B cell (primary cell): ENCODE results near the gene PDZD7. TPM values are rescaled to one million over a fixed set of nuclear protein-coding genes. Genes with fewer than 3 reads are reported as not detected.

Source experiments
- ATAC-seq: fragments of 200-7000 bp; cut with Tn5 transposase; one replicate; pipeline ENCODE4 v1.10.0; 2021; ENCODE audit warnings: low read depth, mild to moderate bottlenecking, moderate number of reproducible peaks, moderate library complexity
- CTCF ChIA-PET: fragments of 350-600 bp; sonication (Branson Sonifier 250); formaldehyde crosslinking; loops from one replicate; lab custom pipeline; 2021; ENCODE audit warnings: antibody characterized with exemption, inconsistent platforms; lab: Charles Lee
- POLR2A ChIA-PET: fragments of 350-600 bp; sonication (Branson Sonifier 250); formaldehyde crosslinking; loops from one replicate; lab custom pipeline; 2021; ENCODE audit warnings: antibody characterized with exemption; lab: Charles Lee
- DNase-seq: peaks from one replicate; pipeline ENCODE4 v3.0.0; 2013
- H2AFZ ChIP-seq: 2 replicates; pipeline ENCODE4 v1.6.1; 2012; ENCODE audit warnings: mild to moderate bottlenecking, low read depth, low read length; ENCODE audit not compliant: insufficient read depth, poor library complexity, severe bottlenecking
- H3K27ac ChIP-seq, 2 donors: 1 replicate in 1 of 2; 2 replicates in 1 of 2; pipeline ENCODE4 v1.5.1; 2012 to 2013; ENCODE audit warnings: low read length in 2 of 2, mild to moderate bottlenecking in 2 of 2, moderate library complexity in 1 of 2
- H3K27me3 ChIP-seq, 4 experiments: fragments of 200-600 bp in 1 of 4; sonication (generic) in 1 of 4; replicated peaks in 1 of 4; 1 replicate in 2 of 4; 2 replicates in 2 of 4; pipeline versions ENCODE4 v1.6.1 to v1.7.0; 2013 to 2016; ENCODE audit warnings: low read length in 3 of 4, mild to moderate bottlenecking in 2 of 4, mixed read lengths in 1 of 4, moderate library complexity in 1 of 4; ENCODE audit not compliant: insufficient read depth in 4 of 4, control insufficient read depth in 3 of 4; ENCODE audit errors: control extremely low read depth in 1 of 4
- H3K36me3 ChIP-seq, 2 experiments: replicated peaks in 1 of 2; 1 replicate in 1 of 2; 2 replicates in 1 of 2; pipeline versions ENCODE4 v1.6.1 to v1.7.1; 2013; ENCODE audit warnings: low read length in 1 of 2; ENCODE audit not compliant: insufficient read depth in 2 of 2, control insufficient read depth in 1 of 2; ENCODE audit errors: control extremely low read depth in 1 of 2, extremely low read depth in 1 of 2
- H3K4me1 ChIP-seq, 2 donors: fragments of 200-600 bp in 1 of 2; sonication (generic) in 1 of 2; 1 replicate in 1 of 2; 2 replicates in 1 of 2; pipeline versions ENCODE4 v1.5.1 to v1.6.1; 2013 to 2017; ENCODE audit warnings: low read length in 2 of 2; ENCODE audit not compliant: control insufficient read depth in 2 of 2, insufficient read depth in 2 of 2
- H3K4me2 ChIP-seq: replicated peaks from 2 replicates; pipeline ENCODE3; 2012; ENCODE audit warnings: mild to moderate bottlenecking, low read depth, low read length; ENCODE audit not compliant: poor library complexity, severe bottlenecking
- H3K4me3 ChIP-seq, 5 experiments: fragments of 200-600 bp in 1 of 5; sonication (generic) in 1 of 5; 1 replicate in 3 of 5; 2 replicates in 2 of 5; pipeline versions ENCODE4 v1.5.1 to v1.7.0; 2011 to 2016; ENCODE audit warnings: low read length in 4 of 5, mild to moderate bottlenecking in 4 of 5, low read depth in 2 of 5, control low read depth in 1 of 5, moderate library complexity in 1 of 5; ENCODE audit not compliant: insufficient read depth in 1 of 5; ENCODE audit errors: control extremely low read depth in 1 of 5, extremely low read depth in 1 of 5
- H3K79me2 ChIP-seq: fragments of 200-600 bp; sonication (generic); one replicate; pipeline ENCODE4 v1.6.0; 2016; ENCODE audit warnings: low read length; ENCODE audit not compliant: control insufficient read depth, insufficient read depth
- H3K9ac ChIP-seq: fragments of 200-600 bp; sonication (generic); 2 replicates; pipeline ENCODE4 v1.6.1; 2017; ENCODE audit warnings: mild to moderate bottlenecking, low read length, moderate library complexity
- H3K9me3 ChIP-seq, 3 donors: one replicate each; pipeline versions ENCODE4 v1.6.1 to v1.7.1; 2013; ENCODE audit warnings: low read length in 2 of 3; ENCODE audit not compliant: control insufficient read depth in 2 of 3, insufficient read depth in 1 of 3; ENCODE audit errors: control extremely low read depth in 1 of 3
- H4K20me1 ChIP-seq: 2 replicates; pipeline ENCODE4 v1.6.0; 2012; ENCODE audit warnings: mild to moderate bottlenecking, low read length; ENCODE audit not compliant: insufficient read depth, control insufficient read depth, poor library complexity, severe bottlenecking
- H3K27ac Mint-ChIP-seq: one replicate; pipeline ENCODE4 v1.8.0; 2021; ENCODE audit warnings: mixed read lengths
- H3K27me3 Mint-ChIP-seq: one replicate; pipeline ENCODE4 v1.8.0; 2021; ENCODE audit warnings: mixed read lengths
- H3K4me1 Mint-ChIP-seq: one replicate; pipeline ENCODE4 v1.8.0; 2021; ENCODE audit warnings: mixed read lengths
- H3K4me3 Mint-ChIP-seq: one replicate; pipeline ENCODE4 v1.8.0; 2021; ENCODE audit warnings: mixed read lengths
- H3K9me3 Mint-ChIP-seq: one replicate; pipeline ENCODE4 v1.8.0; 2022; ENCODE audit warnings: mixed read lengths; ENCODE audit not compliant: insufficient read depth
- CTCF ChIP-seq: fragments of 200-600 bp; IDR thresholded peaks from one replicate; pipeline ENCODE4 v1.8.0; 2022; ENCODE audit warnings: antibody characterized with exemption, mild to moderate bottlenecking
- EZH2 ChIP-seq: IDR thresholded peaks from 2 replicates; pipeline ENCODE4 v1.6.1; 2012; ENCODE audit warnings: borderline replicate concordance, low read depth, mild to moderate bottlenecking, moderate library complexity, low read length; ENCODE audit not compliant: insufficient read depth, poor library complexity, severe bottlenecking
- WGBS: methylation state at CpG from one replicate; pipeline ENCODE4 v1.1.5; 2013; ENCODE audit warnings: missing lambda C conversion rate; ENCODE audit not compliant: insufficient coverage; 5-methylcytosine and 5-hydroxymethylcytosine counted together
- intact Hi-C: fragments of 100-400 bp; cut with micrococcal nuclease; formaldehyde crosslinking; loops from one replicate; pipeline ENCODE4 v1.10.0; 2022
- polyA plus RNA-seq: library from polyadenylated mRNA; depleted of rRNA; stranded (reverse); fragments of >200 nt; gene quantifications from 2 replicates; pipeline ENCODE4 v1.2.3, GENCODE V29; 2012
- total RNA-seq, 2 donors: library from RNA; stranded (reverse); fragments of 120-200 nt in 1 of 2; gene quantifications; 1 replicate in 1 of 2; 2 replicates in 1 of 2; pipeline versions ENCODE4 v1.2.3 to v1.2.4, GENCODE V29; 2013 to 2022

The PDZD7 gene
- total and polyA plus RNA-seq, 2 donors (not counting 1 experiment from before 2014, with no cell fraction given) = 0.64 to 0.69 TPM

GRCh38 chr10:100986623-100986951, 44.3 kb downstream of the PDZD7 start:
- Histone ChIP-seq H4K20me1 (peaks cover 22% of the 10 kb centered on the region), H3K79me2 (peaks cover 47% of the 10 kb centered on the region), H2AFZ (peak overlapping the region; percentile 98), H3K4me3 (peak overlapping the region; percentile 68 to 95 (median 94)), H3K36me3 (peaks cover 0 to 37% of the 10 kb centered on the region in 2 experiments), H3K4me1 (peaks cover 18 to 28% of the 10 kb centered on the region in 2 donors), H3K27me3 (no peaks in the 10 kb centered on the region), H3K27ac (no peak overlapping the region), H3K9ac (peak overlapping the region; percentile 77), H3K9me3 (no peaks in the 10 kb centered on the region), H3K4me2 (peak overlapping the region; percentile 82)
- DNase-seq (no peak), ATAC-seq (no peak)
- TF ChIP-seq CTCF = no peak
- no peak for TF ChIP-seq EZH2
- Mint-ChIP-seq H3K4me3 (peak overlapping the region; percentile 97), H3K27me3 (no peaks in the 10 kb centered on the region), H3K4me1 (peaks cover 36% of the 10 kb centered on the region), H3K27ac (no peak overlapping the region), H3K9me3 (no peaks in the 10 kb centered on the region)
- intact Hi-C loops = loop anchor here (2.0 kb wide), 2 partner anchors 16 to 700 kb away; partner anchors contain the start of gene BLOC1S2
- CTCF ChIA-PET = interaction anchor here (1.2 to 5.6 kb wide), 5 partner anchors 11 to 81 kb away, joined by 3 to 49 read pairs (median 5); partner anchors contain the start of gene SEMA4G
- 37% methylated on average over 17 of the region's 17 CpGs for WGBS
- POLR2A ChIA-PET = interaction anchor here (2.4 kb wide), 1 partner anchor 11 kb away, joined by 15 read pairs; no protein-coding TSS in a partner anchor

DNA sequence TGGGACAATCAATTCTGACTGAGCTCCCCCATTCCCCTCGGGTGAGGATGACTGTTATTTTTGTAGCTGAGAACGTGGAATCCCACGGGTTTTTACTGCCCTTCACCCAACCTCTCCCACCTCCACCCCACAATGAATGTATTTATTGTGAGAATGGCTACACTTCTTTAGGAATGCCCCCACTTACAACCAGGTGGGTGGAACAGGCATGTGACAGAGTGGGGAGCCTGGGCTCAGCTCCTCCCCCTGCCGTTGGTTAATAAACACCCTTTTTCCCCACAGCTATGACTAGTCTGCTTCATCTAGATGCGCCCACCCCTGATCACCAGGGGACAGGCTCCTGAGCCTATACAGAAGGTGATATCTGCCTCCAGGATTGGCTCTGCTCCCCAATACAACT, 45.6 kb downstream of the PDZD7 start:
- no peak for TF ChIP-seq EZH2
- no peak for TF ChIP-seq CTCF
- Histone ChIP-seq H2AFZ (no peak overlapping the region), H4K20me1 (peaks cover 22% of the 10 kb centered on the region), H3K4me1 (peaks cover 18 to 28% of the 10 kb centered on the region in 2 donors), H3K9me3 (no peaks in the 10 kb centered on the region), H3K79me2 (peaks cover 44% of the 10 kb centered on the region), H3K4me3 (no peak overlapping the region), H3K4me2 (no peak overlapping the region), H3K27ac (no peak overlapping the region), H3K9ac (no peak overlapping the region), H3K27me3 (no peaks in the 10 kb centered on the region), H3K36me3 (peaks cover 0 to 36% of the 10 kb centered on the region in 2 experiments)
- Mint-ChIP-seq H3K27me3 (no peaks in the 10 kb centered on the region), H3K9me3 (no peaks in the 10 kb centered on the region), H3K4me3 (peak overlapping the region; percentile 13), H3K27ac (no peak overlapping the region), H3K4me1 (peaks cover 32% of the 10 kb centered on the region)
- ATAC-seq = no peak
- intact Hi-C loops = no loop called here
- ChIA-PET POLR2A (no interaction called here), CTCF (interaction anchor here (1.0 to 5.1 kb wide), 6 partner anchors 12 to 55 kb away, joined by 3 to 49 read pairs (median 3); partner anchors contain the start of gene SEMA4G)
- DNase-seq = no peak
- WGBS = 73% methylated on average over 2 of the region's 5 CpGs
